Measurements from ENCODE around the gene CDC42EP1.
"Not testable (repeated sequence)": the region's sequence is repeated elsewhere in the genome, so short reads cannot be mapped to it uniquely, and the experiment has no call there.

CDC42EP1 gene, protein sequence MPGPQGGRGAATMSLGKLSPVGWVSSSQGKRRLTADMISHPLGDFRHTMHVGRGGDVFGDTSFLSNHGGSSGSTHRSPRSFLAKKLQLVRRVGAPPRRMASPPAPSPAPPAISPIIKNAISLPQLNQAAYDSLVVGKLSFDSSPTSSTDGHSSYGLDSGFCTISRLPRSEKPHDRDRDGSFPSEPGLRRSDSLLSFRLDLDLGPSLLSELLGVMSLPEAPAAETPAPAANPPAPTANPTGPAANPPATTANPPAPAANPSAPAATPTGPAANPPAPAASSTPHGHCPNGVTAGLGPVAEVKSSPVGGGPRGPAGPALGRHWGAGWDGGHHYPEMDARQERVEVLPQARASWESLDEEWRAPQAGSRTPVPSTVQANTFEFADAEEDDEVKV

DNA sequence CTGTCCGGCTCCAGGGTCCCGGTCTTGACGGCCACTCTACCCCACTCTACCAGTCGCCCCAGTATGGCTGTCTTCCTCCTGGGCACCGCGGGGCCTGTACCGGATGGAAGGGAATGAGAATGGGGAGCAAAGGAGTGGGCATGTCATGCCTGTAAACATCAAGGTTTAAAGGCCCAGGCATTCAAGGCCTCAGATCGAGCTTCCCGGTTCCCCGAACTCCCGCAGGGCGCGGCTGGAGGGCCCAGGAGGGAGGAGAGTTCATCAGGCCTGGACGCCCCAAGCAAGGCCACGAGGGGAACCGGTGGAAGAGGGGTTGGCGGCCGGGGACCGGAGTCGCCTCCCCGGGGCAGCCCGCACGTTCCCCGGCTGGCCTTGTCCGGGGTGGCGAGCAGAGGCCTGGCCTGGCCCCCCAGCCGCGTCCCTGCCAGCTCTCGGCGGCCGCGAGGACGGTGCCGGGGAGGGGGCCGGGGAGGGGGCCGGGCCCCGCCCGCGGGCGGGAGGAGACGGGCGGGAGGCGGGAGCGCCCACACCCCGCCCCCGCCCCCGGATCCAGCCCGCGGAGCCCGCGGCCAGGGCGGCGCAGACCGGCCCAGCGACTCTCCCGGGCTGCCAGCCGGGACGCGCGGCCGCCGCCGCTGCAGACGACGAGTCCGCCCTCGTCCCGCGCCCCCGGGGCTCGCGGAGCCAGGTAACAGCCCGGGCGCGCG lies at the start of gene CDC42EP1:
Gene CDC42EP1, plus strand, starts transcription at position 580 of the 707 bp plus-strand sequence. CDS start 5,870 bp downstream, outside the sequence.
- peak in 1 of 2 experiments; percentile 9 for DNase-seq

DNA sequence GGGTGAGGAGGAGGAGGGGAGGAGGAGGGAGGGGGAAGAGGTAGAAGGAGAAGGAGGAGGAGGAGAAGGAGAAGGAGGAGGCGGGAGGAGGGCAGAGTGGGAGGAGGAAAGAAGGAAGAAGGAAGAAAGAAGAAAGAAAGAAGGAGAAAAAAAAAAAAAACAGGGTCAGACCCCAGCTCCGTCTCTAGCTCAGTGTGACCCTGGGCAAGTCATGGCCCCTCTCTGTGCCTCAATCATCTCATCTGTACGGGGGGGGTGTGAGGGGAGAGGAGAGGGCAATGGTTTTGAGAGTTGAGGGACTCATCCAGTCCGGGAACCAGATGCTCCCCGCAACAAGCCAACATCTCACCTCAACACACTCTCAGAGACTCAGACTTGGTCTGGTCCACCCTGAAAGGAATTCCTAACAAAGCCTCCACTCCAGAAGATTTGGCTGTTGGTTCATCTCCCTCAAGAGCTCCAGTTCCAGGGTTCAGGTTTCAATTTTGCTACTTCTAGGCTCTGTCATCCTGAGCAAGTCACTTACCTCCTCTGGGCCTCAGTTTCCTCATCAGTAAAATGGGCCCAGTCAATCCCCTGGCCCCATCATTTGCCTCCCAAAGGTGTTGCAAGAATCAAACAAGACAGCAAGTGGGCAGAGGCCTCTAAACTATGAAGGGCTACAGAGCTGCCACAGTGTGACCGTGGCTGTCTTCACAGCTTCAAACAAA lies 48.7 kb upstream of the CDC42EP1 start:
- no peak for DNase-seq

DNA sequence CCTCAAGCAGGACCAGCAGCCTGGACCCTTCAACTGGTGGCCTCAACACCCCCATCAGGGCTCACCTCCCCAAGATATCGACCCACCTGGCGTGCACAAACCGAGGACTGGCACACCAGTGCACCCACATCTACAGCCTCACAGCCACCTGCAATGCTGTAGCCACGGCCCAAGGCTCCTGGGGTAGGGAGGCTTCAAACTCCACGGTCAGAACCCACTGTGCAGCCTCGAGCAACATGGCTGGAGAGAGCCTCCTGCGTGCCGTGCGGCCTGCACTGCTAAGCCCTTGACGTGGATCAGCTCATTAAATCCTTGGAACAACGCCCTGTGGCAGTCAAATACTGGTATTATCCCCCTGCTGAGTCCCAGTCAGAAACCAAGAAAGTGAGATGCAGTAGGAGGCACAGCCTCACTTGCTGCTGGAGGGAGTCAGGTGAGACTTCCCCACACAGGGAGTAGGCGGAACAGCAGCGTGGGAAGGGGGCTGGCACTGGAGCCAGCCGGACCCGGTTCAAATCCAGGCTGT lies 45.7 kb upstream of the CDC42EP1 start:
- DNase-seq: peak in 1 of 2 experiments; percentile 36

DNA sequence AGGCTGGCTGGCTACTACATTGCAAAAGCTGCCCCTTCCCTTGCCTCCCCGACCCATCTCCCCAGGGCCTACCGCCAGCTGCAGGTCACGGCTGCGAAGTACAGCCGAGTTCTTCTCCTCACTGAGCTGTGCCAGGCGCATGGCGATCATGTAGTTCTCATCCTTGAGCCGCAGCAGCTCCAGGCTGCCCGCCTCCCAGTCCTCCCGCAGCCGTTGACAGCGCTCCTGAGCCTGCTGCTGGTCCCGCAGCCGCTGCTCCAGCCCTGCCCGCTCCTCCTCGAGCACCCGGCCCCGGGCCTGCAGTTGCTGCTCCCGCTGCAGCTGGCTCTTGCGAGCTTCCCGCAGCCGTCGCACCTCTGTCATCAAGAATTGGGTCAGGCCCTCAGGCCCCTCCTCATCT lies 44.4 kb upstream of the CDC42EP1 start:
- no peak for DNase-seq

DNA sequence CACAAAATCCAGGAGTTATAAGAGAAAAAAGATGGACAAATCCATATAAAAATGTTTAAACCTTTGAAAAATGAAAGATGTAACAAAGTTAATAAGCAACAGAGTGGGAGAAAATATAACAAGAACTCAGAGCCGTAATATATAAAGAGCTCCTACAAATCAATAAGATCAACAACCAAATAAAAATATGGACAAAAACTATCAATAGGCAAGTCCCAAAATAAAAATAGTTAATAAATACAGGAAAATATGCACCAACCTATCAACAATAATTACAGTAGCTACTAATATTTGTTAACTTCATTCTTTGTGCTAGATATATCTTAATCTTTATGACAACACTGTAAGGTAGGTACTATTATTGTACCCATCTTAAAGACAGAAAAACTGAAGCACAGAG lies 43.8 kb upstream of the CDC42EP1 start:
- DNase-seq: no peak

DNA sequence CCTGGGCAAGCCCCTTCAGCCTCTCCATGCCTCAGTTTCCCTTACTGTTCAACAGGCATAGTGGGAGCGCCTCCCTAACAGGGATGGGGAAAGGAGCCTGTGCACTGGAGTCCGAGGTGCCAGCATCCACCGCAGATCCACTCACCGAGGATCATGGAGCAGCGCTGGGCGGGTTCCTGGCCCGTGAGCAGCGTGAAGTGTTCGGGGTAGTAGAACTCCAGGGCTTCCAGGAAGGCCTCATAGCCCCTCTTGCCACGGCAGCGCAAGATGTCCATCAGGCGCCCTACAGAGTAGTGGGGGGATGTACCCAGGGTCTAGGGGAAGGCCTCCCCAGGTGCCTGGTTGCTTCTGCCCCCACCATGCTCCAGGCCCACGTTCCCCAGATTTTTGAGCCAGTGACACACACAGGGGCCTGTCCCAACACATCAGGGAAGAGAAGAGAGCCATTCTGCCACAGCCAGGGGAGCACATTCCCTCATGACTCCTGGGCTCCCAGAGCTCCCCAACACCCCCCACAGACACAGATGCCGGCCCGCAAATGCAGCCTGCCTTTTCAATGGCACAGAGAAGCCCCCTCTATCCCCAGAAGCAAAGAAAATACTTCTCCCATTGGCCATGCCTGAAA lies 42.3 kb upstream of the CDC42EP1 start:
- DNase-seq: no peak

DNA sequence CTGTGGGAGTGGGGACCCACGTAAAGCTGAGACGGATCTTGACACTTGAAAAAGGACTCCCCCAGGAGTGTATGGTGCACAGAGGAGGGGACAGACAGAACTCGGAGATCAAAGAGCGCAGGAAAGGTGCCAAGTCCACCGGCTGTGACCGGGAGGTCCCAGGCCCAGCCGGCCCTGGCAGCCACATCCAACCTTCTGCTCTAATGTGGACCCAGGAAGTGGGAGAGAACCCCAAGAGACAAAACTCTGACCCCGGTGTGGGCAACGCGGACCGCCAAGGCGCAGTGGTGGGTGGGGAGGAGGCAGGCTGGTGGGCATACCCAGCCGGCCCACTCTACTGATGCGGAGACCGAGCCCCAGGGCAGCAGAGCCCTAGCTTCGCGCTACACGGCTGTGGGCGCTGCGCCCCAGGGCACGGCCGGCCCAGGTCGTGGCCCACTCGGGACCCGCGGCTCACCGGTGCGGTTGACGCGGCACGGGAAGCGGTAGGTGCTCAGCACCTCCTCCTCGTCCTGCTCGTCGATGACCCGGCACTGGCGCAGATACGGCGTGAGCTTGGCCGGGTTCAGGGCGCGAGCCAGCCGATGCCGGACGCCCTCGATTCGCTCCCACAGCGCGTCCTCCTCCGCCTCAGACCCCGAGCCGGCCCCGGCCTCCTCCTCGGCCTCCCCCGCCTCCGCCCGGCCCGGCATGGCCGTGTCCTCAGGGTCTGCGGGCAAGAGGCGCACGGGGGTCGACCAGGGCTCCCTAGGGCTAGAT lies 41.6 kb upstream of the CDC42EP1 start:
- no peak for DNase-seq

DNA sequence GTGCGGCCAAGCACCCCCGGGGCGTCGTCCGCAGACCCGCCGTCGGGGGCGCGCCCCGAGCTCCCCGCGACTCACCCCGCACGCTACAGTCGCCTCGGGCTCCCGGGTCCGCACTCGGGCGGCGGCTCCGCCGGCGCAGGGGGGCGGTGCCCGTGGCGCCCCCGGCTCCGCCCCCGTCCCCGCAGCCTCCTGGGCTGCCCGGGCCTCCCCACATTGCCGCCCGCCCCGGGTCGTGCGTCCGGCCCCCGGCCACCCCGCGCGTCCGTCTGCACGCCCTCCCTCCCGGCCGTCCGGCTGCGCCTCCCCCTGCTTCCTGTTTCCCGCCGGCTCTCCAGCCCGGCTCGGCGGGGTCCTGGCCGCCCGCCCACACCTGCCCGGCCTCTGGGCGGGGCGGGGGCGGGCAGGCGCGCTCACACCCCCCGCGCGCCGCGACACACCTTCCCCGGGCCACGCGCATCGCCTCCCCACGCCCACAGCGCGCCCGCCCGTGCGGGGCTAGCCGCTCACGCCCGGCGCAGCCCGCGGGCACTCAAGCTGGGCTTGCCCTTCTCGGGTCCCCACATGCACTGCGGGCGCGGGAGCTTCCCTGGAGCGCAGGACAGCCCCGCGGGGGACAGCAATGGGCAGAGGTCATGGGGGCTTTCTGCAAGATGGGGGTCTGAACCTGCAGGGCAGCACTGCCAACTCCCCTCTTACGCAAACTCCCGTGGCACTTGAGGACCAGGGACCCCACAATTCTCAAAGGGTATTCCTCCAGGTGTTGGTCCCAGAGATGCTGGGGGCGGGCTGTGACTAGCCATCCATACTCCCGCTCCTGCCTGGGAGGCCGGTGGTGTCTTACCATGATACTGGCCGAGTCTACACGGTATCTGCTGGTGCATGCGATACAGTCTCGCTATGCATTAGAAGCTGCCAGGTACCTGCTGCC lies 40.7 kb upstream of the CDC42EP1 start, which contains the start of gene CARD10:
Gene CARD10, minus strand, starts transcription at position 148 of the 928 bp plus-strand sequence. CDS start 215 bp downstream, outside the sequence.
- no peak for DNase-seq

DNA sequence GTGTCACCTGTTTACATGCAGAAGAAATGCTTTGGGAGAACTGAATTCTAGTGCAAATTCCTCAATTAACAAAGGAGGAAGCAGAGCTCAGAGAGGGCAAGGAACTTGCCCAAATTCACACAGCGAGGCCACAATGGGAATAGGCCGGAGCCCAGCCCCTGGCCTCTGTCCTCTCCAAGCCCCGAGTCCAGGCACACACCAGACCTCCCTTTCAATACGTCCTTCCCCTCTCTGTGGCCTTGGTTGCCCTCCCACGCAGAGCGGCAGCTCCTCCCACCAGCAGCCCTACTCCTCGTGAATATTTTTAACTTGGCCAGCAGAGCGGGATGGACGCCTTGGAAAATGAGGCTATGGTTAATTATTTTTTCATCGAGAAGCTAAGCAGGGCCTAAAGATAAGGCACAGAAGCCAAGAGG lies 39.5 kb upstream of the CDC42EP1 start:
- no peak for DNase-seq

DNA sequence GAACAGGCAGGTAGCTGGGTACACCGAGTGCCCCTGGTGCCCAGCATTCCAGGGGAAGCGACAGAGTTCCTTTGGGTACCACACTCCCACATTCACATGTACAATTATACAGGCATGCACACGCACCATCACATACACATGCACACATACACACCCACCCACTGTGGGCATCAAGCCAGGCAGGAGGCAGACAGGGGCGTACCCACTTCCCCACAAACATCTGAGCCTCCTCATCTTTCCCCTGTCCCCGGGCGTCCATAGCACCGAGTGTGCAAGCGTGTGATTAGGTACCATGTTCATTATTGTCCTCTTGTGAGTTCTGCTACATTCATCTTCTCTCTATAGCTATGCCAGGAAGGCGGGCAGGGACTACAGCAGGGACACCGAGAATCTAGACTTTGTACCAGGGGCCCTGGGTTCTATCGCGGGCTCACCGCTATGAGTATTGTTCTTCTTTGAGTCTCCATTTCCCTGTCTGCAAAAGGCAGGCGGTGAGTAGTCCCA lies 39.0 kb upstream of the CDC42EP1 start:
- no peak for DNase-seq

DNA sequence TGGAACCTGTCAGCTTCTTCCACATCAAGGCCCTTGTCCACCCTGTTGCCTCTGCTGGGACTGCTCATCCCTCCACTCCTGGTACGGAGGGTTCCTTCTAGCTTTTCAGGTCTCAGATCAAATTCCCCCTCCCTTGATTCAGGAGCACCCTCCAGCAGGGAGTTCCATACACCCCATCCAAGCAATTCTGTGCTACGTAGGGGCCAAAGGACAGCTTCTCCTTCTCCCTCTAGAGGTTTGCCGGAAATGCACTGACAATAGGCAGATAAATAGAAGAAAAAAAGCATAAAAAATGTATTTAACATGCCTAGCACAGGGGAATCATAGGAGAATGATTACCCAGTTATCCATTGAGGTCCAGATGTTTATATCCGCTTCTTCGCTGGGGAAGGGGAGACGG lies 37.8 kb upstream of the CDC42EP1 start:
- DNase-seq: no peak

DNA sequence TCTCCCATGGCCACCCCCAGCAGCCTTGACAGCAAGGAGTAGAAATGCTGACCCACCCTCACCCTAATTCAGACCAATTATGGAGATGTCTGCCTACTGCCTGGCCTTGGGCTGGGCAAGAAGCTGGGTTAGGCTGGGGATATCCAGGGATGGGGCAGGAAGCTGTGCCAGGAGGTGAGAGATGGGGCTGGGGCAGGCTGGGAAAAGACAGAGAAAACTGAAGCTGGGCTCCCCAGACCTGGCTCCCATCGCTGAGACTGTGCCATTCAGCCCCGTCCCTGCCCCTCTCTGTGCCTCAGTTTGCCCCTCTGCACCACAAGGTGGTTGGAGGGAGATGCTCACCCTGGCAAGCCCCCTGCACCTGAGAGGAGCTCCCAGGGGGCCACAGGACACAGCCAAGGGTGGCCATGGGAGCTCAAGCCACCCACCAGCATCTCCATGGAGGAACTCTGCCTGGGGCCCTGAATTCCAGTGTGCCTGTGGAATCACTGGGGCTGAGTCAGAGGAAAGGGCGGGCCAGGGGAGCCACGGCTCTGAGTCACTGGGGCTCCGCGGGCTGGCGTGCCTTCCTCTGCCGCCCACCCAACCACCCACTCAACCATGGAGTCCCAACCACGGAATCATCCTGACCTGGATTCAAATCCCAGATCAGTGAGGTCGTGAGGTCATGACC lies 35.1 kb upstream of the CDC42EP1 start:
- DNase-seq: no peak

DNA sequence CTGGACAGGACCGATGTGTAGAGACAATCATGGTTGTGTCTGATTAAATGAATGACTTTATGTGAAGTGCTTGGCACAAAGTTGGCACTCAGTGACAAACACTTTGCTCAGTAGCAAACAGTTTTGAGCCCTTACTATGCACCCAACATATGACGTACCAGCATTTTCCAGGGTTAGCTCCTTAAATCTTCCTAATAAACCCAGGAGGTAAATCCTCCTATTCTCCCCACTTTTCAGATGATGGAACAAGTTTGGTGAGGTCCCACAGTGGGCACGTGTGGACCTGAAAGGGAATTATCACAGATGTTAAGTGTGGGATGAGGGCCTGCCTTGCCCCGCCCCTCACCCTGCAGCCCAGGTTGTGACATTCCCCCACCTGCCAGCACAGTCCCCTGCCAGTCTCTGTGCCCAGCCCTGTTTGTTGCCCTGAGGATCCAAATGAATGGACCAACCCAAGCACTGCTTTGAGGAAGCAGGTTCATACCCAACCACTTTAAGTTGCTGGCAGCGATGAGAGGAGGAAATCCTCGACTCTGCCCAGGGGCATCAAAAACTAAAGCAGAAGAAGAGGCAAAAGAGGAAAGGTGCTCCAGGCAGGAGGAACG lies 34.4 kb upstream of the CDC42EP1 start:
- DNase-seq: no peak

DNA sequence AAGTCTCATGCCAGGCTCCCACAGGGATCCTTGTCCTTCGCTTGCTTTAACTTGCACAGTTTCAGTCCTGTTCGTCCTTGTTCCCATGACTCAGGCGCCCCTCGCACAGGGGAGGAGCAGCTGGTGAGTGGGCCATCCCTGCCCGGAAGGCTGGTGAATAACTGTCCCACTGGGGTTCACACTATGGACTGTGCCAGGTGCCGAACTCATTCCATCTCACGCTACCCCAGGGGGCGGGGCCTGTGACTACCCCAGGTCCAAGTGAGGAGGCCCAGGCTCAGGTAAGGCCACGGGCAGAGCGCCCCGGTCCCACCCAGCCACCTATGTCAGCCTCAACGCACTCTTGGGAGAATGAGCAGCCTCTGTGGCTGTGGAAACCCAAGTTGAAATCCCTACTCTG lies 33.9 kb upstream of the CDC42EP1 start:
- DNase-seq: no peak

DNA sequence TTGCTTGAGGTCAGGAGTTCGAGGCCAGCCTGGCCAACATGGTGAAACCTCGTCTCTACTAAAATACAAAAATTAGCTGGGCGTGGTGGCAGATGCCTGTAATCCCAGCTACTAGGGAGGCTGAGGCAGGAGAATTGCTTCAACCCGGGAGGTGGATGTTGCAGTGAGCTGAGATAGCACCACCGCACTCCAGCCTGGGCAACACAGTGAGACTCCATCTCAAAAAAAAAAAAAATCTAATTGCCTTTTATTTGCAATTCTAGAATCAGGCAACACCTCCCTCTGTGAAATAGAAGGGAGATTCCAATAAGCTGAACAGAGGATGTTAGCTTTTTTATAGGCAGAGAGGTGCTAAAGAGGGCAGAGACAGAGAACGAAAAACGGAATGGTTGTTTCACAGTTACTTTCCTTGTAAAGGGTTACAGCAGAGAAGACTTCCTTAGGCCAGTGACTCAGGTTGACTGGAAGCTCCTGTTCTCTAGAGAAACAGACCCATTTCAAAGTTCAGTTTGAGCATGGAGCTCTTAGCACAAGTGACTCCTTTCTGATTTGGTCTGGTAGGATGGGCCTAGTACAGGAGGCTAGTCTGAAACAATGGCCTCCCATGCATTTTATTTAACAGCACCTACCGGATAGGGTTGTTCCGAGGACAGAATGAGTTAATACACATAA lies 33.1 kb upstream of the CDC42EP1 start:
- DNase-seq: not testable (repeated sequence)

DNA sequence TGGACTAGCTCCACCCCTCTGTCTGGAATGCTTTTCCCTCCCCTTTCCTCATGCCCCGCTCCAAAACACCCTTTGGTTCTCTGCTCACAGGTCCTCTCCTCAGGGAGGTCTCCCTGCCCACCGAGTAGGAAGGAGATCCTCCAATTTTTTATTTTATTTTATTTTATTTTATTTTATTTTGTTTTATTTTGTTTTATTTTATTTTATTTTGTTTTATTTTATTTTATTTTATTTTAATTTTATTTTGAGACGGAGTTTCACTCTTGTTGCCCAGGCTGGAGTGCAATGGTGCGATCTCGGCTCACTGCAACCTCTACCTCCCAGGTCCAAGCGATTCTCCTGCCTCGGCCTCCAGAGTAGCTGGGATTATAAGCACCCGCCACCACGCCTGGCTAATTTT lies 32.3 kb upstream of the CDC42EP1 start:
- not testable (repeated sequence) for DNase-seq

DNA sequence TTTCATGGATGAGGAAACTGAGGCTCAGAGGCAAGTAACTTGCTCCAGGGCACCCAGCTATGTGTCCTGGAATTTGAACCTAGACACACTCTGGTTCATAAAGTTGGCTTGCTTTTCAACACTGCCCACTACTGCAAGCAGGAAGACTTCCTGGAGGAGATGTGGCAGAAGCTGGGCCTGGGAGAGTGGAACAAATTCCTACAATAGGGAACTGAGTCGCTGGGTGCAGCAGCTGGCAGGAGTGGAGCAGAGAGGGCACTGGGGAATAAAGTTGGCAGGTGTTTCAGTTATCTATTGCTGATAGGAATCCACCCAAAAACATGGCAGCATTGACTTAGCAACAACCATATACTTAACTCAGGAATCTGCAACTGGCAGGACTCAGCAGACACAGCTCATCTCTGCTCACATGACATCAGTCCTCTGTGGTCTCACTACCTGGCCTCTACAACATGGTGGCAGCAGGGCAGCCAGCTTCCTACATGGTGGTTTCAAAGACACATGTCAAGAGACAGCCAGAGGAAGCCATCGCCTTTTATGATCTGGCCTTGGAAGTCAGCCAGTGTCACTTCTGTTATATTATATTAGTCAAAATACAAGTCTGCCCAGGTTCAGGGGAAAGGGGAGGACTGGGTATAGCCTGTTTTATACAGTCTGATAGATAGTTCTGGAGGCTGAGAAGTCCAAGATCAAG lies 30.5 kb upstream of the CDC42EP1 start:
- DNase-seq: peak; percentile 34 to 72

DNA sequence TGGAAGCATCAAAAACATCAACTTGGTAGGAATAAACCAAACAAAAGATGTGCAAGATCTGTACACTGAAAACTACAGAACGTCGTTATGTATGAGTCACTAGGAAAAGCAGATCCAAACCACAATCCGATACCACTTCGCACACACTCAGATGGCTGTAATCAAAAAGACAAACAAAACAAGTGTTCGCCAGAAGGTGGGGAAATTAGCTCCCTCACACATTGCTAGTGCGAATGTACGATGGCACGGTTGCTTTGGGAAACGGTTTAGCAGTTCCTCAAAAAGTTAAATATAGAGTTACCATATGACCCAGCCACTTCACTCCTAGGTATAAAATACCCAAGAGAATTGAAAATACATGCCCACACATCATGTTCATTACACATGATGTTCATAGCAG lies 26.3 kb upstream of the CDC42EP1 start:
- peak; percentile 87 to 95 for DNase-seq

Measured in NCI-H524 (cell line).